GM21529 (cell line): ENCODE measurements around the gene LRRC7.
"Not testable (repeated sequence)": the region's sequence is repeated elsewhere in the genome, so short reads cannot be mapped to it uniquely, and the experiment has no call there.

Experiments
- ATAC-seq: cut with Tn5 transposase; IDR thresholded peaks from one replicate; pipeline ENCODE4 v1.9.1; 2021; ENCODE audit not compliant: unreplicated experiment

The LRRC7 gene

GRCh38 chr1:69862906-69863305 lies 295.2 kb downstream of the LRRC7 start:
- no peak for ATAC-seq

- ATAC-seq: no peak
These were observed 296.0 kb downstream of the LRRC7 start for GRCh38 chr1:69863704-69864103.

GRCh38 chr1:69871412-69871811 lies 303.7 kb downstream of the LRRC7 start:
- no peak for ATAC-seq

GRCh38 chr1:69878338-69878737 lies 310.6 kb downstream of the LRRC7 start:
- ATAC-seq: no peak

- ATAC-seq: not testable (repeated sequence)
These were observed 320.3 kb downstream of the LRRC7 start for GRCh38 chr1:69888016-69888415.

GRCh38 chr1:69888657-69889056 lies 320.9 kb downstream of the LRRC7 start:
- no peak for ATAC-seq

GRCh38 chr1:69898403-69898947 lies 330.8 kb downstream of the LRRC7 start:
- ATAC-seq: no peak

GRCh38 chr1:69911301-69911801 lies 343.6 kb downstream of the LRRC7 start:
- no peak for ATAC-seq

- ATAC-seq: no peak
These were observed 346.3 kb downstream of the LRRC7 start for GRCh38 chr1:69913977-69914376.

- ATAC-seq: no peak
These were observed 347.4 kb downstream of the LRRC7 start for GRCh38 chr1:69914976-69915765.

GRCh38 chr1:69919129-69919921 lies 351.6 kb downstream of the LRRC7 start:
- ATAC-seq: no peak

GRCh38 chr1:69919922-69920273 lies 352.2 kb downstream of the LRRC7 start:
- ATAC-seq: no peak

GRCh38 chr1:69920426-69920825 lies 352.7 kb downstream of the LRRC7 start:
- no peak for ATAC-seq

- ATAC-seq: no peak
These were observed 353.8 kb downstream of the LRRC7 start for GRCh38 chr1:69921486-69921885.

GRCh38 chr1:69928234-69928633 lies 360.5 kb downstream of the LRRC7 start:
- not testable (repeated sequence) for ATAC-seq

- ATAC-seq: no peak
These were observed 361.8 kb downstream of the LRRC7 start for GRCh38 chr1:69929308-69930057.

GRCh38 chr1:69930396-69930795 lies 362.7 kb downstream of the LRRC7 start:
- no peak for ATAC-seq

GRCh38 chr1:69932760-69933159 lies 365.0 kb downstream of the LRRC7 start:
- no peak for ATAC-seq

- no peak for ATAC-seq
These were observed 372.5 kb downstream of the LRRC7 start for GRCh38 chr1:69940231-69940630.

- no peak for ATAC-seq
These were observed 373.1 kb downstream of the LRRC7 start for GRCh38 chr1:69940816-69941215.

GRCh38 chr1:69943030-69943429 lies 375.3 kb downstream of the LRRC7 start:
- no peak for ATAC-seq
